DND-41 (cell line): ENCODE data around the gene FITM1.
A peak's percentile ranks its signal among the peaks of the same experiment; 100 is the strongest.

Source experiments
- ATAC-seq: fragments of 200-7000 bp; cut with Tn5 transposase; 3 replicates; pipeline ENCODE4 v1.9.1; 2021; ENCODE audit warnings: low read depth; ENCODE audit not compliant: insufficient read depth
- DNase-seq: peaks from one replicate; pipeline ENCODE4 v3.0.0-alpha.2; 2020
- H2AFZ ChIP-seq: 2 replicates; pipeline ENCODE4 v1.6.0; 2012; ENCODE audit warnings: low read depth, low read length
- H3K27ac ChIP-seq: 2 replicates; pipeline ENCODE4 v1.5.1; 2012; ENCODE audit warnings: low read length, inconsistent platforms
- H3K27me3 ChIP-seq: fragments of 200-600 bp; sonication (generic); 2 replicates; pipeline ENCODE4 v1.6.0; 2012; ENCODE audit warnings: low read length, mild to moderate bottlenecking, inconsistent platforms; ENCODE audit not compliant: insufficient read depth, poor library complexity
- H3K36me3 ChIP-seq: 2 replicates; pipeline ENCODE4 v1.5.1; 2012; ENCODE audit warnings: low read length, inconsistent platforms; ENCODE audit not compliant: insufficient read depth
- H3K4me1 ChIP-seq: 2 replicates; pipeline ENCODE4 v1.5.1; 2012; ENCODE audit warnings: mild to moderate bottlenecking, low read length; ENCODE audit not compliant: insufficient read depth
- H3K4me2 ChIP-seq: 2 replicates; pipeline ENCODE4 v1.6.0; 2012; ENCODE audit warnings: mild to moderate bottlenecking, moderate library complexity, low read length, inconsistent platforms; ENCODE audit not compliant: insufficient read depth
- H3K4me3 ChIP-seq, 2 experiments: fragments of 200-600 bp in 1 of 2; shearing (Covaris generic) in 1 of 2; 2 replicates each; pipeline ENCODE4 v1.5.1; 2012 to 2016; ENCODE audit warnings: inconsistent platforms in 2 of 2, low read length in 2 of 2, mild to moderate bottlenecking in 2 of 2, low read depth in 1 of 2, moderate library complexity in 1 of 2
- H3K79me2 ChIP-seq: 2 replicates; pipeline ENCODE4 v1.6.0; 2012; ENCODE audit warnings: low read length, inconsistent platforms; ENCODE audit not compliant: insufficient read depth
- H3K9ac ChIP-seq: 2 replicates; pipeline ENCODE4 v1.6.0; 2012; ENCODE audit warnings: low read depth, mild to moderate bottlenecking, inconsistent platforms, low read length, moderate library complexity
- H3K9me3 ChIP-seq: 2 replicates; pipeline ENCODE4 v1.5.1; 2012; ENCODE audit warnings: low read length, moderate library complexity, mild to moderate bottlenecking, inconsistent platforms; ENCODE audit not compliant: insufficient read depth, severe bottlenecking
- H4K20me1 ChIP-seq: 2 replicates; pipeline ENCODE4 v1.6.0; 2012; ENCODE audit warnings: low read length; ENCODE audit not compliant: insufficient read depth
- EZH2 ChIP-seq: IDR thresholded peaks from 3 replicates; pipeline ENCODE4 v1.6.1; 2012; ENCODE audit warnings: borderline replicate concordance, low read depth, mild to moderate bottlenecking, moderate library complexity, low read length, inconsistent platforms; ENCODE audit not compliant: severe bottlenecking
- TF ChIP-seq, protein P1 (sequence below): IDR thresholded peaks from 2 replicates; pipeline ENCODE4 v1.5.1; 2012; ENCODE audit warnings: borderline replicate concordance, low read length, moderate library complexity, mild to moderate bottlenecking; ENCODE audit not compliant: poor library complexity, severe bottlenecking; ENCODE audit errors: extremely low read depth

FITM1 gene

GRCh38 chr14:24093207-24093900, 37.1 kb upstream of the FITM1 start:
- peak overlapping the region; percentile 77 for H3K4me2 ChIP-seq
- no peak for TF ChIP-seq EZH2
- TF ChIP-seq, protein P1, sequence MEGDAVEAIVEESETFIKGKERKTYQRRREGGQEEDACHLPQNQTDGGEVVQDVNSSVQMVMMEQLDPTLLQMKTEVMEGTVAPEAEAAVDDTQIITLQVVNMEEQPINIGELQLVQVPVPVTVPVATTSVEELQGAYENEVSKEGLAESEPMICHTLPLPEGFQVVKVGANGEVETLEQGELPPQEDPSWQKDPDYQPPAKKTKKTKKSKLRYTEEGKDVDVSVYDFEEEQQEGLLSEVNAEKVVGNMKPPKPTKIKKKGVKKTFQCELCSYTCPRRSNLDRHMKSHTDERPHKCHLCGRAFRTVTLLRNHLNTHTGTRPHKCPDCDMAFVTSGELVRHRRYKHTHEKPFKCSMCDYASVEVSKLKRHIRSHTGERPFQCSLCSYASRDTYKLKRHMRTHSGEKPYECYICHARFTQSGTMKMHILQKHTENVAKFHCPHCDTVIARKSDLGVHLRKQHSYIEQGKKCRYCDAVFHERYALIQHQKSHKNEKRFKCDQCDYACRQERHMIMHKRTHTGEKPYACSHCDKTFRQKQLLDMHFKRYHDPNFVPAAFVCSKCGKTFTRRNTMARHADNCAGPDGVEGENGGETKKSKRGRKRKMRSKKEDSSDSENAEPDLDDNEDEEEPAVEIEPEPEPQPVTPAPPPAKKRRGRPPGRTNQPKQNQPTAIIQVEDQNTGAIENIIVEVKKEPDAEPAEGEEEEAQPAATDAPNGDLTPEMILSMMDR = no peak
- H3K27me3 ChIP-seq = no peaks in the 10 kb centered on the region
- H3K79me2 ChIP-seq = peaks cover 22% of the 10 kb centered on the region
- peaks cover 30% of the 10 kb centered on the region for H3K4me1 ChIP-seq
- H2AFZ ChIP-seq = peak overlapping the region; percentile 85
- ATAC-seq = no peak
- peak overlapping the region in 1 of 2 experiments; percentile 75; a peak in 2 of 4 replicates for H3K4me3 ChIP-seq
- H4K20me1 ChIP-seq = no peaks in the 10 kb centered on the region
- peak overlapping the region; percentile 94 for H3K27ac ChIP-seq
- peaks cover 13% of the 10 kb centered on the region for H3K36me3 ChIP-seq
- peak overlapping the region; percentile 95 for H3K9ac ChIP-seq
- no peak for DNase-seq
- no peaks in the 10 kb centered on the region for H3K9me3 ChIP-seq

- peak; percentile 94 for DNase-seq
- Histone ChIP-seq H3K79me2 (peaks cover 22% of the 10 kb centered on the region), H3K27ac (peak within 1 kb of the TSS; percentile 94), H2AFZ (peak within 1 kb of the TSS; percentile 85), H3K4me3 (peak within 1 kb of the TSS; percentile 67 to 75), H3K4me1 (peaks cover 30% of the 10 kb centered on the region), H3K27me3 (no peaks in the 10 kb centered on the region), H4K20me1 (no peaks in the 10 kb centered on the region), H3K9me3 (no peaks in the 10 kb centered on the region), H3K36me3 (peaks cover 21% of the 10 kb centered on the region), H3K9ac (peak within 1 kb of the TSS; percentile 95), H3K4me2 (peak within 1 kb of the TSS; percentile 77)
- ATAC-seq = peak; percentile 82
- TF ChIP-seq, protein P1 = no peak
- TF ChIP-seq EZH2 = no peak
Measured at GRCh38 chr14:24093901-24094840, 36.3 kb upstream of the FITM1 start, which contains the start of gene PCK2. PCK2 (plus strand) TSS chr14:24094311; CDS start chr14:24094406, 95 bp downstream.

DNA sequence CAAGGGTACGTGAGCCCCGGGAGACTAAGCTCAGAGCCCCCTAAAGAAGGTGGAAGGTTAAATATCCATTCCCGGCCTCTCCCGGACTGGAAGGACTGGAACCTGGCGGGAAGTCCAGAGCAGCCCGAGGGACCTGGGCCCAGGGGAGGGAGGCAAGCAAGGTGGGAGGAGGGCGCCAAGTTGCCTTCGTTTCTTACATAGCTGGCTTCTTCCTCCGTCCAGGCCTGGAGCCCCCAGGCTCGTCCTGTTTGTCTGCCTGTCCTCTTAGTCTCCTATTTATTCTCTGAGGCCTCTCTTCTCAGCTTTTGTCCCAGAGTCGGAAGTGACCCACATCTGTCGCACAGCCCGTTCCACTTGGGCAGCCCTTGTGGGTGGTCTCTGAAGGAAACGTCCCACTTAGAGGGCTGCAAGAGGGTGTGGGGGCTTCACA, 35.6 kb upstream of the FITM1 start:
- no peak for DNase-seq
- H3K4me1 ChIP-seq = peaks cover 30% of the 10 kb centered on the region
- H3K27me3 ChIP-seq = no peaks in the 10 kb centered on the region
- peak overlapping the region; percentile 67 to 75 for H3K4me3 ChIP-seq
- peak overlapping the region; percentile 77 for H3K4me2 ChIP-seq
- TF ChIP-seq, protein P1 = no peak
- no peak for TF ChIP-seq EZH2
- H3K36me3 ChIP-seq = peaks cover 28% of the 10 kb centered on the region
- H3K27ac ChIP-seq = peak overlapping the region; percentile 94
- H3K79me2 ChIP-seq = peaks cover 22% of the 10 kb centered on the region
- H3K9ac ChIP-seq = peak overlapping the region; percentile 95
- H4K20me1 ChIP-seq = no peaks in the 10 kb centered on the region
- ATAC-seq = peak; percentile 3
- H2AFZ ChIP-seq = peak overlapping the region; percentile 85
- no peaks in the 10 kb centered on the region for H3K9me3 ChIP-seq
